ENCODE data around the gene ZZZ3. TPM values are rescaled to one million over a fixed set of nuclear protein-coding genes. Genes with fewer than 3 reads are reported as not detected.

ZZZ3 gene
- total and polyA plus RNA-seq, 10 donors, result 10.2 to 85.3 (median 48.7) TPM

DNA sequence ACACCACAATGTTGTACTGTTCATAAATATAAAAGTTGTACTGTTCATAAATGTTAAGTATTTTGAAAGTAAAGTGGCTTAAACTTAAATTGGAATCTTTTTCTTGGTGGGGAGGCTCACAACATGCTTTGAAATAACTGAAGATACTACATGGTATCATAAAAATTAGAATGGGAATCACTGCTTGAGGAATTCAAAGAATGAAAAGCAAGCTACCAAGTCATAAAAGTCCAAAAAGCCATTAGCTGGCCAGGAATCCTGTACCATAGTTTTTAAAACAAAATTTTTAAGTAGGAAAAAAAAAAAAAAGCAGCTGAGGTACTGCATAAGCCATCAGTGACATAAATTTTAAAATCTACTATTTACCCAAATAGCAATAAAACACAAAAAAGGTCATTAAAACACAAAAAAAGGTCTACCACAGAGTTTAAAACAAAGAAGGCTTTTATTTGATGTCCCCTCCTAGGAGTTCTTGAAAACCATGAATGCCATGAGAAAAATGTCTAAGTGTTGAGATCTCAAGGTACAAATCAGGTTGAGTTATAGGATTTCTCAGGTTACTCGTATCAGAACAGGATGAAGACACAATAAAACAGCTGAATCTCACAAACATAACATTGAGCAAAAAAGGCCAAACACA is 8.6 kb downstream of the ZZZ3 start:
- Histone ChIP-seq H3K27ac (no peak overlapping the region), H3K9me3 (no peaks in the 10 kb centered on the region), H3K4me1 (peaks cover 7 to 98% (median 46%) of the 10 kb centered on the region in 6 donors), H3K4me3 (no peak overlapping the region), H3K27me3 (replicated peaks in 1 of 7) (no peaks in the 10 kb centered on the region), H3K36me3 (peaks cover 0 to 8% (median 0%) of the 10 kb centered on the region in 6 donors)
- intact Hi-C loops (cut with DNase I; ENCODE audit: low total_unique reads), result no loop called here
- no peak for DNase-seq
- TF ChIP-seq, protein P1, sequence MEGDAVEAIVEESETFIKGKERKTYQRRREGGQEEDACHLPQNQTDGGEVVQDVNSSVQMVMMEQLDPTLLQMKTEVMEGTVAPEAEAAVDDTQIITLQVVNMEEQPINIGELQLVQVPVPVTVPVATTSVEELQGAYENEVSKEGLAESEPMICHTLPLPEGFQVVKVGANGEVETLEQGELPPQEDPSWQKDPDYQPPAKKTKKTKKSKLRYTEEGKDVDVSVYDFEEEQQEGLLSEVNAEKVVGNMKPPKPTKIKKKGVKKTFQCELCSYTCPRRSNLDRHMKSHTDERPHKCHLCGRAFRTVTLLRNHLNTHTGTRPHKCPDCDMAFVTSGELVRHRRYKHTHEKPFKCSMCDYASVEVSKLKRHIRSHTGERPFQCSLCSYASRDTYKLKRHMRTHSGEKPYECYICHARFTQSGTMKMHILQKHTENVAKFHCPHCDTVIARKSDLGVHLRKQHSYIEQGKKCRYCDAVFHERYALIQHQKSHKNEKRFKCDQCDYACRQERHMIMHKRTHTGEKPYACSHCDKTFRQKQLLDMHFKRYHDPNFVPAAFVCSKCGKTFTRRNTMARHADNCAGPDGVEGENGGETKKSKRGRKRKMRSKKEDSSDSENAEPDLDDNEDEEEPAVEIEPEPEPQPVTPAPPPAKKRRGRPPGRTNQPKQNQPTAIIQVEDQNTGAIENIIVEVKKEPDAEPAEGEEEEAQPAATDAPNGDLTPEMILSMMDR (IDR thresholded peaks at IDR 0.05 in 8 of 11, conservative IDR thresholded peaks at IDR 0.05 in 3 of 11), result no peak
- no peak for TF ChIP-seq POLR2A (IDR thresholded peaks at IDR 0.05)
- no peak for TF ChIP-seq POLR2AphosphoS5 (IDR thresholded peaks at IDR 0.05)
- 82 to 93% (median 87%) methylated on average over 1 of the region's 1 CpG for WGBS, 5 donors

DNA sequence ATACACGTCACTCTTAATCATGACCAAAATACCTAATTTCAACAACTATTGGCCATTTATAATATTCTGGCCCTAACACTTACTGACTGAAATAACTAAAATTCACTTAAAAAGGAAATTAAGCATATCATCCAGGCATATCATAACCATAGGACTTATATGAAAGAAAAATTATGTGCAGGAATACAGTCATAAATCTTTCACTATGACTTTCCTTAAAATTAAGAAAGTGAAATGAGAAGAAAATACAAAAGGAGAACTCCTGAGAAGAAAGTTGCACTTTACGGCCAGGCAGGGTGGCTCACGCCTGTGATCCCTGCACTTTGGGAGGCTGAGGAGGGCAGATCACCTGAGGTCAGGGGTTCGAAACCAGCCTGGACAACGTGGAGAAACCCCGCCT is 9.4 kb downstream of the ZZZ3 start:
- Histone ChIP-seq H3K4me3 (no peak overlapping the region), H3K36me3 (peaks cover 0 to 8% (median 0%) of the 10 kb centered on the region in 6 donors), H3K27ac (no peak overlapping the region), H3K27me3 (replicated peaks in 1 of 7) (no peaks in the 10 kb centered on the region), H3K4me1 (peaks cover 3 to 98% (median 46%) of the 10 kb centered on the region in 6 donors), H3K9me3 (no peaks in the 10 kb centered on the region)
- DNase-seq, result no peak
- WGBS, 5 donors, result 82 to 95% (median 86%) methylated on average over 6 of the region's 6 CpGs
- intact Hi-C loops (cut with DNase I; ENCODE audit: low total_unique reads), result no loop called here
- TF ChIP-seq, protein P1 (IDR thresholded peaks at IDR 0.05 in 8 of 11, conservative IDR thresholded peaks at IDR 0.05 in 3 of 11), result no peak
- TF ChIP-seq POLR2A (IDR thresholded peaks at IDR 0.05) (no peak), POLR2AphosphoS5 (IDR thresholded peaks at IDR 0.05) (no peak)

DNA sequence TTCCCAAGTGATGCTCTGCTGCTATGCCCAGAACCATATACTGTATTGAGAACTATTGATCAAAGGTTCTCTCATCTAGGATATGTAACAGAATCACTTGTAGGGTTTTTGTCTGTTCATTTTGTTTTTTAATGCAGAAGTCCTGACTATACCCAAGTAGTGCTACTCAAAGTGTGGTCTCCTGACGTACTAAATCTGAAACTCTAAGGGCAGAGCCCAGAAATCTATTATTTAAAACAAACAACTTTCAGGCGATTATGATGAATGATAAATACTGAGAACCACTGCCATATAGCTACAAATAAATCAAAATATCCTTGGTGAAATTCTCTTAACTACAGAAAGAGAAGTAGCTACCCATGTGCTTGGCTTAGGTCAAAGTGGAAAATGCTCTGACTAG is 10.1 kb downstream of the ZZZ3 start:
- Histone ChIP-seq H3K4me1 (peaks cover 0 to 98% (median 44%) of the 10 kb centered on the region in 6 donors), H3K9me3 (no peaks in the 10 kb centered on the region), H3K4me3 (no peak overlapping the region), H3K36me3 (peaks cover 0 to 8% (median 0%) of the 10 kb centered on the region in 6 donors), H3K27ac (no peak overlapping the region), H3K27me3 (replicated peaks in 1 of 7) (no peaks in the 10 kb centered on the region)
- 69 to 81% (median 79%) methylated on average over 2 of the region's 2 CpGs for WGBS, 5 donors
- intact Hi-C loops (cut with DNase I; ENCODE audit: low total_unique reads), result no loop called here
- TF ChIP-seq POLR2A (IDR thresholded peaks at IDR 0.05), result no peak
- no peak for TF ChIP-seq POLR2AphosphoS5 (IDR thresholded peaks at IDR 0.05)
- TF ChIP-seq, protein P1 (IDR thresholded peaks at IDR 0.05 in 8 of 11, conservative IDR thresholded peaks at IDR 0.05 in 3 of 11), result no peak
- DNase-seq, result no peak

DNA sequence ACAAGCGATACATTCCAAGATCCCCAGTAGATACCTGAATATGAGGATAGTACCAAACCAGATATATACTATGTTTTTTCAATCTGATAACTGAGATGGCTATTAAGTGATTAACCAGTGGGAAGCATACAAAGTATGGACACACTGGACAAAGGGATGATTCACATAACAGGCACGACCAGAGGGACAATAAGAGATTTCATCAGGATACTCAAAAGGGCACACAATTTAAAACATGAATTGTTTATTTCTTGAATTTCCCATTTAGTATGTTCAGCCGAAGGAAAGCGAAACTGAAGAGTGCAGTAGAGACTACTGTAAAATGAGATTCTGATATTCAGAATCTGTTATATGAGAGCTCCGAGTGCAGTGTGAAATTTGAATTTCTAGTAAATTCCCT is 10.6 kb downstream of the ZZZ3 start:
- 74 to 88% (median 84%) methylated on average over 5 of the region's 5 CpGs for WGBS, 5 donors
- no peaks in the 10 kb centered on the region for H3K9me3 ChIP-seq
- peaks cover 0 to 98% (median 43%) of the 10 kb centered on the region in 6 donors for H3K4me1 ChIP-seq
- H3K27me3 ChIP-seq (replicated peaks in 1 of 7), result no peaks in the 10 kb centered on the region
- intact Hi-C loops (cut with DNase I; ENCODE audit: low total_unique reads), result no loop called here
- no peak overlapping the region for H3K4me3 ChIP-seq
- no peak for TF ChIP-seq POLR2A (IDR thresholded peaks at IDR 0.05)
- TF ChIP-seq, protein P1 (IDR thresholded peaks at IDR 0.05 in 8 of 11, conservative IDR thresholded peaks at IDR 0.05 in 3 of 11), result no peak
- TF ChIP-seq POLR2AphosphoS5 (IDR thresholded peaks at IDR 0.05), result no peak
- no peak overlapping the region for H3K27ac ChIP-seq
- H3K36me3 ChIP-seq, result peaks cover 0 to 8% (median 0%) of the 10 kb centered on the region in 6 donors
- no peak for DNase-seq

Measured in spleen (tissue), 11 donors.